ENCODE data around the gene ENTPD1.
A peak's percentile ranks its signal among the peaks of the same experiment; 100 is the strongest.

The ENTPD1 gene

DNA sequence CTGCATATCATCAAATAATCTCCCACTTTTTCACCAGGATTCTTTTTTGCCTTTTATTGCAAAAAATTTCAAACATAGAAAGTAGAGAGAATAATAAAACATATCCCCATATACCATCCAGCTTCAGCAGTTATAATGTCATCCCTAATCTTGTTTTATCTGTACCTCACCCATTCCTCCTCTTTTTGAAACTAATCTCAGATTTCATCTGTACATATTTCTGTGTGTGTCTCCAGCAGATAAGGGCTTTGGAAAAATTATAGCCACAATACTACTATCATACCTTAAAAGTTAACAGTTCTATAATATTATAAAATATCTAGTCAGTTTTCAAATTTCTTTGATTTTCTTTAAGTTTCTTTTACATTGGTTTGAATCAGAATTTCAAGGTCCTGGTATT is 7.6 kb upstream of the ENTPD1 start (continued):
- TF ChIP-seq ZSCAN23 (tag by site-specific recombination; IDR thresholded peaks at IDR 0.05), result no peak
- TF ChIP-seq, protein P1, sequence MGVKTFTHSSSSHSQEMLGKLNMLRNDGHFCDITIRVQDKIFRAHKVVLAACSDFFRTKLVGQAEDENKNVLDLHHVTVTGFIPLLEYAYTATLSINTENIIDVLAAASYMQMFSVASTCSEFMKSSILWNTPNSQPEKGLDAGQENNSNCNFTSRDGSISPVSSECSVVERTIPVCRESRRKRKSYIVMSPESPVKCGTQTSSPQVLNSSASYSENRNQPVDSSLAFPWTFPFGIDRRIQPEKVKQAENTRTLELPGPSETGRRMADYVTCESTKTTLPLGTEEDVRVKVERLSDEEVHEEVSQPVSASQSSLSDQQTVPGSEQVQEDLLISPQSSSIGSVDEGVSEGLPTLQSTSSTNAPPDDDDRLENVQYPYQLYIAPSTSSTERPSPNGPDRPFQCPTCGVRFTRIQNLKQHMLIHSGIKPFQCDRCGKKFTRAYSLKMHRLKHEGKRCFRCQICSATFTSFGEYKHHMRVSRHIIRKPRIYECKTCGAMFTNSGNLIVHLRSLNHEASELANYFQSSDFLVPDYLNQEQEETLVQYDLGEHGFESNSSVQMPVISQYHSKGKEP (tag by site-specific recombination; IDR thresholded peaks at IDR 0.05), result no peak

DNA sequence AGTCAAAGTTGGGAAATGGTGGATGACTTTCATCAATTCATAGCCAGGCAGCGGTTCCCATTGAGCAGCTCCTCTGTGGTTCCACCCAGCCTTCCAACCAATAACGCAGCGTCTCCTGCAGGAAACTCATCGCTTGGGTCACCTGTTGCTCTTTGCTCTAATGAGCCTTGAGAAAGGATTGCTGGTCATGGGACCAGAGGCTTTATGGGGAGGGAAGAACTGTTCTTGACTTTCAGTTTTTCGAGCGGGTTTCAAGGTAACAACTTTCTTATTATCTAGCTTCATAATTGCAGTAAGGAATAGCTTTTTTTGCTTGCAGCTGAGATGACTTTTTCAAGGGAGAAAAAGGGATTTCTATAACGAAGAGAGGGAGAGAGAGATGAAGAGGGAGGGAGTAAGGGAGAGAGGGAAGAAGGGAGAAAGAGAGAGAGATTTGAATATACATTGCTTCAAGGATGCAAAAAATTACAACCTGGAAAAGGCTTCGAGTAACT is 405 bp upstream of the ENTPD1 start:
- H3K27ac ChIP-seq (ENCODE audit: extremely low read depth, low read depth, low read length), result no peak overlapping the region
- peak overlapping the region; percentile 26 for H3K4me3 ChIP-seq (ENCODE audit: low read depth, low read length)
- peaks cover 6% of the 10 kb centered on the region for H3K4me1 ChIP-seq (ENCODE audit: control insufficient read depth, insufficient read depth, low read length)
- no peaks in the 10 kb centered on the region for H3K9me3 ChIP-seq (ENCODE audit: control insufficient read depth, insufficient read depth, low read depth, low read length)
- ChIA-PET CTCF (interaction anchor here (0.5 to 0.6 kb wide), 2 partner anchors 195 to 736 kb away, joined by 3 read pairs; no protein-coding TSS in a partner anchor), POLR2A (interaction anchor here (0.6 kb wide), 2 partner anchors 11 to 66 kb away, joined by 3 to 7 read pairs; no protein-coding TSS in a partner anchor)
- no peaks in the 10 kb centered on the region for H3K36me3 ChIP-seq (ENCODE audit: control insufficient read depth in 2 of 2, insufficient read depth in 1 of 2, low read length in 2 of 2)
- TF ChIP-seq ZNF366 (tag by site-specific recombination; conservative IDR thresholded peaks at IDR 0.05), result peak; percentile 95
- TF ChIP-seq, protein P2, sequence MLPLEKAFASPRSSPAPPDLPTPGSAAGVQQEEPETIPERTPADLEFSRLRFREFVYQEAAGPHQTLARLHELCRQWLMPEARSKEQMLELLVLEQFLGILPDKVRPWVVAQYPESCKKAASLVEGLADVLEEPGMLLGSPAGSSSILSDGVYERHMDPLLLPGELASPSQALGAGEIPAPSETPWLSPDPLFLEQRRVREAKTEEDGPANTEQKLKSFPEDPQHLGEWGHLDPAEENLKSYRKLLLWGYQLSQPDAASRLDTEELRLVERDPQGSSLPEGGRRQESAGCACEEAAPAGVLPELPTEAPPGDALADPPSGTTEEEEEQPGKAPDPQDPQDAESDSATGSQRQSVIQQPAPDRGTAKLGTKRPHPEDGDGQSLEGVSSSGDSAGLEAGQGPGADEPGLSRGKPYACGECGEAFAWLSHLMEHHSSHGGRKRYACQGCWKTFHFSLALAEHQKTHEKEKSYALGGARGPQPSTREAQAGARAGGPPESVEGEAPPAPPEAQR (tag by site-specific recombination; IDR thresholded peaks at IDR 0.05), result no peak
- no peak for TF ChIP-seq ZNF112 (tag by site-specific recombination; IDR thresholded peaks at IDR 0.05)
- TF ChIP-seq, protein P3, sequence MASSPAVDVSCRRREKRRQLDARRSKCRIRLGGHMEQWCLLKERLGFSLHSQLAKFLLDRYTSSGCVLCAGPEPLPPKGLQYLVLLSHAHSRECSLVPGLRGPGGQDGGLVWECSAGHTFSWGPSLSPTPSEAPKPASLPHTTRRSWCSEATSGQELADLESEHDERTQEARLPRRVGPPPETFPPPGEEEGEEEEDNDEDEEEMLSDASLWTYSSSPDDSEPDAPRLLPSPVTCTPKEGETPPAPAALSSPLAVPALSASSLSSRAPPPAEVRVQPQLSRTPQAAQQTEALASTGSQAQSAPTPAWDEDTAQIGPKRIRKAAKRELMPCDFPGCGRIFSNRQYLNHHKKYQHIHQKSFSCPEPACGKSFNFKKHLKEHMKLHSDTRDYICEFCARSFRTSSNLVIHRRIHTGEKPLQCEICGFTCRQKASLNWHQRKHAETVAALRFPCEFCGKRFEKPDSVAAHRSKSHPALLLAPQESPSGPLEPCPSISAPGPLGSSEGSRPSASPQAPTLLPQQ (tag by site-specific recombination; IDR thresholded peaks at IDR 0.05), result 0 out of 2 replicates have a peak, but pooled peaks have one; percentile 28
- TF ChIP-seq ZNF214 (tag by site-specific recombination; IDR thresholded peaks at IDR 0.05; ENCODE audit: borderline replicate concordance), result no peak
- 0 out of 2 replicates have a peak, but pooled peaks have one; percentile 27 for TF ChIP-seq ZFP37 (tag by site-specific recombination; IDR thresholded peaks at IDR 0.05)
- TF ChIP-seq, protein P4, sequence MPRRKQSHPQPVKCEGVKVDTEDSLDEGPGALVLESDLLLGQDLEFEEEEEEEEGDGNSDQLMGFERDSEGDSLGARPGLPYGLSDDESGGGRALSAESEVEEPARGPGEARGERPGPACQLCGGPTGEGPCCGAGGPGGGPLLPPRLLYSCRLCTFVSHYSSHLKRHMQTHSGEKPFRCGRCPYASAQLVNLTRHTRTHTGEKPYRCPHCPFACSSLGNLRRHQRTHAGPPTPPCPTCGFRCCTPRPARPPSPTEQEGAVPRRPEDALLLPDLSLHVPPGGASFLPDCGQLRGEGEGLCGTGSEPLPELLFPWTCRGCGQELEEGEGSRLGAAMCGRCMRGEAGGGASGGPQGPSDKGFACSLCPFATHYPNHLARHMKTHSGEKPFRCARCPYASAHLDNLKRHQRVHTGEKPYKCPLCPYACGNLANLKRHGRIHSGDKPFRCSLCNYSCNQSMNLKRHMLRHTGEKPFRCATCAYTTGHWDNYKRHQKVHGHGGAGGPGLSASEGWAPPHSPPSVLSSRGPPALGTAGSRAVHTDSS (tag by site-specific recombination; IDR thresholded peaks at IDR 0.05), result no peak
- peak; percentile 80 for TF ChIP-seq ZBTB17 (tag by site-specific recombination; IDR thresholded peaks at IDR 0.05)
- peak; percentile 99 for TF ChIP-seq SCRT2 (tag by site-specific recombination; IDR thresholded peaks at IDR 0.05)
- no peak for TF ChIP-seq ZNF157 (tag by site-specific recombination; IDR thresholded peaks at IDR 0.05)
- peak; percentile 65; the same call in 1 of the 2 replicates for TF ChIP-seq ZNF335 (tag by site-specific recombination; conservative IDR thresholded peaks at IDR 0.05)
- TF ChIP-seq ZNF433 (tag by site-specific recombination; IDR thresholded peaks at IDR 0.05; ENCODE audit: low read depth), result no peak
- TF ChIP-seq, protein P5, sequence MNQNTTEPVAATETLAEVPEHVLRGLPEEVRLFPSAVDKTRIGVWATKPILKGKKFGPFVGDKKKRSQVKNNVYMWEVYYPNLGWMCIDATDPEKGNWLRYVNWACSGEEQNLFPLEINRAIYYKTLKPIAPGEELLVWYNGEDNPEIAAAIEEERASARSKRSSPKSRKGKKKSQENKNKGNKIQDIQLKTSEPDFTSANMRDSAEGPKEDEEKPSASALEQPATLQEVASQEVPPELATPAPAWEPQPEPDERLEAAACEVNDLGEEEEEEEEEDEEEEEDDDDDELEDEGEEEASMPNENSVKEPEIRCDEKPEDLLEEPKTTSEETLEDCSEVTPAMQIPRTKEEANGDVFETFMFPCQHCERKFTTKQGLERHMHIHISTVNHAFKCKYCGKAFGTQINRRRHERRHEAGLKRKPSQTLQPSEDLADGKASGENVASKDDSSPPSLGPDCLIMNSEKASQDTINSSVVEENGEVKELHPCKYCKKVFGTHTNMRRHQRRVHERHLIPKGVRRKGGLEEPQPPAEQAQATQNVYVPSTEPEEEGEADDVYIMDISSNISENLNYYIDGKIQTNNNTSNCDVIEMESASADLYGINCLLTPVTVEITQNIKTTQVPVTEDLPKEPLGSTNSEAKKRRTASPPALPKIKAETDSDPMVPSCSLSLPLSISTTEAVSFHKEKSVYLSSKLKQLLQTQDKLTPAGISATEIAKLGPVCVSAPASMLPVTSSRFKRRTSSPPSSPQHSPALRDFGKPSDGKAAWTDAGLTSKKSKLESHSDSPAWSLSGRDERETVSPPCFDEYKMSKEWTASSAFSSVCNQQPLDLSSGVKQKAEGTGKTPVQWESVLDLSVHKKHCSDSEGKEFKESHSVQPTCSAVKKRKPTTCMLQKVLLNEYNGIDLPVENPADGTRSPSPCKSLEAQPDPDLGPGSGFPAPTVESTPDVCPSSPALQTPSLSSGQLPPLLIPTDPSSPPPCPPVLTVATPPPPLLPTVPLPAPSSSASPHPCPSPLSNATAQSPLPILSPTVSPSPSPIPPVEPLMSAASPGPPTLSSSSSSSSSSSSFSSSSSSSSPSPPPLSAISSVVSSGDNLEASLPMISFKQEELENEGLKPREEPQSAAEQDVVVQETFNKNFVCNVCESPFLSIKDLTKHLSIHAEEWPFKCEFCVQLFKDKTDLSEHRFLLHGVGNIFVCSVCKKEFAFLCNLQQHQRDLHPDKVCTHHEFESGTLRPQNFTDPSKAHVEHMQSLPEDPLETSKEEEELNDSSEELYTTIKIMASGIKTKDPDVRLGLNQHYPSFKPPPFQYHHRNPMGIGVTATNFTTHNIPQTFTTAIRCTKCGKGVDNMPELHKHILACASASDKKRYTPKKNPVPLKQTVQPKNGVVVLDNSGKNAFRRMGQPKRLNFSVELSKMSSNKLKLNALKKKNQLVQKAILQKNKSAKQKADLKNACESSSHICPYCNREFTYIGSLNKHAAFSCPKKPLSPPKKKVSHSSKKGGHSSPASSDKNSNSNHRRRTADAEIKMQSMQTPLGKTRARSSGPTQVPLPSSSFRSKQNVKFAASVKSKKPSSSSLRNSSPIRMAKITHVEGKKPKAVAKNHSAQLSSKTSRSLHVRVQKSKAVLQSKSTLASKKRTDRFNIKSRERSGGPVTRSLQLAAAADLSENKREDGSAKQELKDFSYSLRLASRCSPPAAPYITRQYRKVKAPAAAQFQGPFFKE (tag by site-specific recombination; IDR thresholded peaks at IDR 0.05; ENCODE audit: borderline replicate concordance), result no peak
- TF ChIP-seq ZNF184 (tag by site-specific recombination; IDR thresholded peaks at IDR 0.05), result no peak
- TF ChIP-seq ZNF501 (tag by site-specific recombination; IDR thresholded peaks at IDR 0.05), result no peak
- peak; percentile 45 for TF ChIP-seq SP2 (tag by site-specific recombination; IDR thresholded peaks at IDR 0.05)
- no peak for TF ChIP-seq ZNF768 (tag by site-specific recombination; IDR thresholded peaks at IDR 0.05)
- no peak for TF ChIP-seq ZNF473 (tag by site-specific recombination; IDR thresholded peaks at IDR 0.05)
- TF ChIP-seq SCRT1 (tag by site-specific recombination; IDR thresholded peaks at IDR 0.05; ENCODE audit: borderline replicate concordance), result peak; percentile 96
- no peak for TF ChIP-seq ZNF146 (tag by site-specific recombination; IDR thresholded peaks at IDR 0.05)
- 0 out of 2 replicates have a peak, but pooled peaks have one; percentile 29 for TF ChIP-seq SP3 (tag by site-specific recombination; IDR thresholded peaks at IDR 0.05)
- TF ChIP-seq, protein P6, sequence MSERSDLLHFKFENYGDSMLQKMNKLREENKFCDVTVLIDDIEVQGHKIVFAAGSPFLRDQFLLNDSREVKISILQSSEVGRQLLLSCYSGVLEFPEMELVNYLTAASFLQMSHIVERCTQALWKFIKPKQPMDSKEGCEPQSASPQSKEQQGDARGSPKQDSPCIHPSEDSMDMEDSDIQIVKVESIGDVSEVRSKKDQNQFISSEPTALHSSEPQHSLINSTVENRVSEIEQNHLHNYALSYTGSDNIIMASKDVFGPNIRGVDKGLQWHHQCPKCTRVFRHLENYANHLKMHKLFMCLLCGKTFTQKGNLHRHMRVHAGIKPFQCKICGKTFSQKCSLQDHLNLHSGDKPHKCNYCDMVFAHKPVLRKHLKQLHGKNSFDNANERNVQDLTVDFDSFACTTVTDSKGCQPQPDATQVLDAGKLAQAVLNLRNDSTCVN (tag by site-specific recombination; optimal IDR thresholded peaks at IDR 0.05), result no peak

Data from HEK293 (cell line).